LNCaP clone FGC (cell line): Measurements from ENCODE around the gene KRT10.
"Not testable (repeated sequence)": the region's sequence is repeated elsewhere in the genome, so short reads cannot be mapped to it uniquely, and the experiment has no call there.

ENCODE experiments used
- DNase-seq: peaks from one replicate; pipeline ENCODE4 v3.0.0-alpha.2; 2011; ENCODE audit warnings: low read depth
- H3K4me3 ChIP-seq: 2 replicates; pipeline ENCODE4 v1.5.1; 2011; ENCODE audit warnings: mild to moderate bottlenecking, low read depth, low read length, control low read depth
- TF ChIP-seq, protein P1 (sequence below): IDR thresholded peaks from 2 replicates; pipeline ENCODE4 v1.5.1; 2012; ENCODE audit warnings: mild to moderate bottlenecking; ENCODE audit not compliant: control insufficient read depth, insufficient read depth; ENCODE audit errors: extremely low read depth

The KRT10 gene

DNA sequence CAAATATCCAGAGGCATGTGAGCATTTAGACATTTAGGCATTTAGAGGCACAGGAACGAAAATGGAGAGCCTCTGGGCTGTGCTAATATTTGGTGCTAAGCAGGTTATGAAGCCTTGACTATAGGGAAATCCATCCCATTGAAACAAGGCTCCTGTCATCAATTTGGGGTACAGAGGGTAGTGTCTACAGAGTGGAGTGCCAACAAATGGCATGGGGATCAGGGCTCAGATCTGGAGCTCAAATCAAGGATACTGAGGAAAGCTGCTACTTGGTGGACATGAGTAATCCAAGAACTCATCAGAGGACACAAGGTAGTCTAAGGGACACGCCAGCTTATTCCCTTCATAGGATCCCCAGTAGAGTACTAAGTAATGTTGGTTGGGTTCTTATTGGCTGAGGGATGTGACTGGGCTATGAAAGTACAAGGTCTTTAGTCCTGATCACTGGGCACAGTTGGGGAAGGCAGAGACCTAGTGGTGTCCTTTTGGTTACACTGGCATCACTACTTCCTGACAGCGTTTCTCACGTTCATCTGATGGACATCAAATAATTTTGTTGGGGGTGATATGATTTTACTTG is 5.2 kb downstream of the KRT10 start:
- DNase-seq: no peak
- H3K4me3 ChIP-seq: no peak overlapping the region; the same call in 1 of the 2 replicates
- TF ChIP-seq, protein P1, sequence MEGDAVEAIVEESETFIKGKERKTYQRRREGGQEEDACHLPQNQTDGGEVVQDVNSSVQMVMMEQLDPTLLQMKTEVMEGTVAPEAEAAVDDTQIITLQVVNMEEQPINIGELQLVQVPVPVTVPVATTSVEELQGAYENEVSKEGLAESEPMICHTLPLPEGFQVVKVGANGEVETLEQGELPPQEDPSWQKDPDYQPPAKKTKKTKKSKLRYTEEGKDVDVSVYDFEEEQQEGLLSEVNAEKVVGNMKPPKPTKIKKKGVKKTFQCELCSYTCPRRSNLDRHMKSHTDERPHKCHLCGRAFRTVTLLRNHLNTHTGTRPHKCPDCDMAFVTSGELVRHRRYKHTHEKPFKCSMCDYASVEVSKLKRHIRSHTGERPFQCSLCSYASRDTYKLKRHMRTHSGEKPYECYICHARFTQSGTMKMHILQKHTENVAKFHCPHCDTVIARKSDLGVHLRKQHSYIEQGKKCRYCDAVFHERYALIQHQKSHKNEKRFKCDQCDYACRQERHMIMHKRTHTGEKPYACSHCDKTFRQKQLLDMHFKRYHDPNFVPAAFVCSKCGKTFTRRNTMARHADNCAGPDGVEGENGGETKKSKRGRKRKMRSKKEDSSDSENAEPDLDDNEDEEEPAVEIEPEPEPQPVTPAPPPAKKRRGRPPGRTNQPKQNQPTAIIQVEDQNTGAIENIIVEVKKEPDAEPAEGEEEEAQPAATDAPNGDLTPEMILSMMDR: no peak

- no peak overlapping the region for H3K4me3 ChIP-seq
- no peak for DNase-seq
- TF ChIP-seq, protein P1: no peak
Measured at GRCh38 chr17:40816569-40816968, 5.8 kb downstream of the KRT10 start.

DNA sequence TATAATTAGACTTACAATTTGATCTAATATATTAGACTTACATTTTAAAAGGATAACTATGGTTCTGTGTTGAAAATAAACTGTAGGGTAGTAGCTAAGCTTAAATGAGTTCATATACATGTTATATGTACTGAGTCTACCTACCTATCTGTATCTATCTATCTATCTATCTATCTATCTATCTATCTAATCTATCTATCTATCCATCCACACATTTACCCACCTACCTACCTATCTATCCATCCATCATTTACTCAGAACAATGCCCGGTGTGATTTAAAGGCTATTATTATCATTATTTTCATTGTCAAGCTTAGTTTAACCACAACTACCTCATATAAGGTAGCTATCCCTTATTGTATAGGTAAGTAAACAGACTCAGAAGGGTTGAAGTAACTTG is 7.0 kb downstream of the KRT10 start:
- no peak for DNase-seq
- no peak overlapping the region for H3K4me3 ChIP-seq
- TF ChIP-seq, protein P1: no peak

GRCh38 chr17:40814657-40815056 is 7.8 kb downstream of the KRT10 start:
- not testable (repeated sequence) for DNase-seq

GRCh38 chr17:40813804-40814203 is 8.6 kb downstream of the KRT10 start:
- DNase-seq: no peak
- no peak overlapping the region for H3K4me3 ChIP-seq
- TF ChIP-seq, protein P1: no peak

More at GRCh38 chr17:40814657-40815056, 7.8 kb downstream of the KRT10 start:
- H3K4me3 ChIP-seq: not testable (repeated sequence)

- no peak for DNase-seq
- H3K4me3 ChIP-seq: no peak overlapping the region
- TF ChIP-seq, protein P1: no peak
Measured at GRCh38 chr17:40812639-40813038, 9.8 kb downstream of the KRT10 start.

DNA sequence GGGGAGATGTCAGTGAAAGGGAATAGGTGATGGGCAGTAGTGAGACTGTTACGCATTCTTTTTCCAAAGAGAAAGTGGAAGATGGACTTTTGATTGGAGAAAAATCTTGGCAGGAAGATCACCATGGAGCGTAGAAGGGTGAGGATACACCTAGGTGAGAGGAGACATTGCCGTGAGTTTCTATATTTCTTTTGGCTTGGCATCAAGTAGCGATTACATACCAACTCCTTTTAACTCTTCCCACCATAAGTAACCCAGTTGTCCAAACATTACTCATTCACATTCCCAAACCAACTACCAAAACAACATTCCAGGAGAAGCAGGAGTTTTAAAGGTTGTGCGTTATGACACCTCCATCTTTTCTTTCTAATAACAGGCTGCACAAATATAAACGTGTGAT is 11.9 kb downstream of the KRT10 start:
- no peak for DNase-seq
- H3K4me3 ChIP-seq: no peak overlapping the region
- TF ChIP-seq, protein P1: no peak
